ENCODE data around the gene RPAP2. TPM values are rescaled to one million over a fixed set of nuclear protein-coding genes. Genes with fewer than 3 reads are reported as not detected.
"Not testable (repeated sequence)": the region's sequence is repeated elsewhere in the genome, so short reads cannot be mapped to it uniquely, and the experiment has no call there.

Gene RPAP2
- total RNA-seq, 1 donor = 9.9 TPM

DNA sequence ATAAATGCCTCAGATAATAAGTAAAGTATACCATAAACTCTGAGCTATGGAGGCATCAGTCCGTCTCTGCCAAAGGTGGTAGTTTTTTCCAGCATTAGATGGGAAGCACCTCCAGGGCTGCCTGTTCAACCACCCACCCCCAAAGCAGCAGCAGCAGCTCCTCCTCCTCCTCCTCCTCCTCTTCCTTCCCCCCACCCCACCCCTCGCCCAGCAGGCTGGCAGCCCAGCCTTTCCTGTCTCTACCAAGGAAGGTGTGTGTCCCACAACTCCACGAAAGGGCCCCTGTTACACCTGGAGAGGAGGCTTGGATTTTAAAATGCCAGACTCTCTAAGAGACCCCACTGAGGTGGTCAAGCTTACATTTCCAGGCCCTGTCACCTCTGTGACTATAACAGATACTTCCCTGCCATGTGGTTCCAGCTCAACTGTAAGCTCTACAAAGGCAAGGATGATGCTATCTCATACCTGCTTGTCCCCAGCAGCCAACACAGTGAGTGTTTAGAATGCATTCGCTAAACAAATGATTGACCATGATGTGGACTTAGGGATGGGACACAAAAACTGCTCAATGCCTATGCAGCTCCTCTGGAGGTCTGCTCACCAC is 111.2 kb downstream of the RPAP2 start:
- no peak for DNase-seq (ENCODE audit: low read depth)
- H3K4me3 ChIP-seq (ENCODE audit: low read depth, low read length) = no peak overlapping the region
- TF ChIP-seq, protein P1, sequence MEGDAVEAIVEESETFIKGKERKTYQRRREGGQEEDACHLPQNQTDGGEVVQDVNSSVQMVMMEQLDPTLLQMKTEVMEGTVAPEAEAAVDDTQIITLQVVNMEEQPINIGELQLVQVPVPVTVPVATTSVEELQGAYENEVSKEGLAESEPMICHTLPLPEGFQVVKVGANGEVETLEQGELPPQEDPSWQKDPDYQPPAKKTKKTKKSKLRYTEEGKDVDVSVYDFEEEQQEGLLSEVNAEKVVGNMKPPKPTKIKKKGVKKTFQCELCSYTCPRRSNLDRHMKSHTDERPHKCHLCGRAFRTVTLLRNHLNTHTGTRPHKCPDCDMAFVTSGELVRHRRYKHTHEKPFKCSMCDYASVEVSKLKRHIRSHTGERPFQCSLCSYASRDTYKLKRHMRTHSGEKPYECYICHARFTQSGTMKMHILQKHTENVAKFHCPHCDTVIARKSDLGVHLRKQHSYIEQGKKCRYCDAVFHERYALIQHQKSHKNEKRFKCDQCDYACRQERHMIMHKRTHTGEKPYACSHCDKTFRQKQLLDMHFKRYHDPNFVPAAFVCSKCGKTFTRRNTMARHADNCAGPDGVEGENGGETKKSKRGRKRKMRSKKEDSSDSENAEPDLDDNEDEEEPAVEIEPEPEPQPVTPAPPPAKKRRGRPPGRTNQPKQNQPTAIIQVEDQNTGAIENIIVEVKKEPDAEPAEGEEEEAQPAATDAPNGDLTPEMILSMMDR (IDR thresholded peaks at IDR 0.05; ENCODE audit: insufficient read depth, low read depth, low read length) = no peak

DNA sequence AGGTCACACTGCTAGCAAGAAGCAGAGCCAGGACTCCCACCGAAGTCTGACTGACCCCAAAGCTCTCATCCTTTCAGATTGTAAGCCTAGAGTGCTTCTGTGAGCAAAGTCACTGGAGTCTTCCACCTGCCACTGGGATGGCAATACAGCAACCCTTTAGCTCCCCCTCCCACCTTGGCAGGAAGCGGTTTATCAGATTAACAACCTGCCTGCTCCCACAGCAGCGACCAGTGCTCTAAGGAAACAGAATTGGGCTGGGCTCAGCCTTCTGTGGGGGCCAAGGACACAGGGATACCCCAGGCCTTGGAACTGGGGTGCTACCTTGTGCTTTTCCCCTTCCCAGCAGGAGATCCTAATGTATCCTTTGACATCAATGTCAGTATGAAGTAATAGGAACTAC is 111.8 kb downstream of the RPAP2 start:
- TF ChIP-seq, protein P1 (IDR thresholded peaks at IDR 0.05; ENCODE audit: insufficient read depth, low read depth, low read length) = no peak
- no peak for DNase-seq (ENCODE audit: low read depth)

DNA sequence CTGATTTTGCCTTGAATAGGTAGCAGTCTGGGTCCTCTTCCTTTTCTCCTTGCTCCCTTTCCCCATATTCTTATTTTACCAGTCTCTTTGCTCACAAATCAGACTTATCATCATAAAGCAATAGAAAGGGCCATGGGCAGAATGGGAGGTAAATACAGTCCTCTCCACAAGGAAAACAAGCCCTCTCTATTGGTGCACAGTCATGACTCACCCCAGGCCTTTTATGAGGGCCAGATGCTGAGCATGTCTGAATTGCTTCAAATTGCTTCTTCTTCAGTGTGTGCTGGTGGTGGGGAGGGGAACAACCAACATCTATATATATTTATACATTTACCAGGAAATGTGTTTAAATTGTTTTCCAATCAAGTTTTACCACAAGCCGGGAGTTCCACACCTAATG is 112.7 kb downstream of the RPAP2 start:
- TF ChIP-seq, protein P1 (IDR thresholded peaks at IDR 0.05; ENCODE audit: insufficient read depth, low read depth, low read length) = no peak
- peak; percentile 78 for DNase-seq (ENCODE audit: low read depth)
- H3K4me3 ChIP-seq (ENCODE audit: low read depth, low read length) = no peak overlapping the region

More for the DNA sequence above, 111.8 kb downstream of the RPAP2 start:
- no peak overlapping the region for H3K4me3 ChIP-seq (ENCODE audit: low read depth, low read length)

DNA sequence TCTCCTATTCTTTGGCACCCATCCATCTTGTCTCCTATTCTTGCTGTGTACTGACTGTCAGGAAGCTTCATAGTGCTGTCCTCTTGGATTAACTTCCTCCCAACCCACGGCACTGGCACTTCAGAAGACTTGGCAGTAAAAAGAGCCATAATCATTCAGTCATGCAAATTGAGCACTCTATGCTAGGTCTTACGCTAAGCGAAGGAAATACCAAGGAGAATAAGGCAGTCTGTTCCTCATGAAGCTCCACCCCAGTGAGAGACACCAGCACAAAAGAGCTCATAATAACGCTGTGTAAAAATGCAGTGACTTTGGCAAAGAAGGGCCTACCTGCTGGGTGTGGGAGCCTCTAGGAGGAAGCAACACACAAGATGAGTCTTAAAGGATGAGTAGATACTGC is 120.8 kb downstream of the RPAP2 start:
- no peak overlapping the region for H3K4me3 ChIP-seq (ENCODE audit: low read depth, low read length)
- DNase-seq (ENCODE audit: low read depth) = no peak
- TF ChIP-seq, protein P1 (IDR thresholded peaks at IDR 0.05; ENCODE audit: insufficient read depth, low read depth, low read length) = no peak

DNA sequence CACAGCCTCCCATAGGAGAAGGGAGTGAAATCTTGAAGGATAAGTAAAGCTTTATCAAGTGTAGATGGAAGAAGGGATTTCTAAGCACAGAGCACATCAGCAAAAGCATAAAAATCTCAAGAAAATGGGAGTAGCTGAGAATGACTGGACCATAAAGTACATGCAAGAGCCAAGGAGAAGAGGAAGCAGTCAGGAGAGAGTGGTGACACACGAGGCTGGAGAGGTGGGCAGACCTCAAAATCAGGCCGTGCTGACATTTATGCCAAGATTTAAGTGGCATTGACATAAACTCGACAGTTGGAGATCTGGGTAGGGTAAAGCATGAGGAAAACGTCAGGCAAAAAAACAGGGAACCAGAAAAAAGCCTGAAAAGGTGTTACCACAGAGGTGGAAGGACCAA is 125.5 kb downstream of the RPAP2 start:
- no peak for DNase-seq (ENCODE audit: low read depth)
- TF ChIP-seq, protein P1 (IDR thresholded peaks at IDR 0.05; ENCODE audit: insufficient read depth, low read depth, low read length) = no peak
- no peak overlapping the region for H3K4me3 ChIP-seq (ENCODE audit: low read depth, low read length)

DNA sequence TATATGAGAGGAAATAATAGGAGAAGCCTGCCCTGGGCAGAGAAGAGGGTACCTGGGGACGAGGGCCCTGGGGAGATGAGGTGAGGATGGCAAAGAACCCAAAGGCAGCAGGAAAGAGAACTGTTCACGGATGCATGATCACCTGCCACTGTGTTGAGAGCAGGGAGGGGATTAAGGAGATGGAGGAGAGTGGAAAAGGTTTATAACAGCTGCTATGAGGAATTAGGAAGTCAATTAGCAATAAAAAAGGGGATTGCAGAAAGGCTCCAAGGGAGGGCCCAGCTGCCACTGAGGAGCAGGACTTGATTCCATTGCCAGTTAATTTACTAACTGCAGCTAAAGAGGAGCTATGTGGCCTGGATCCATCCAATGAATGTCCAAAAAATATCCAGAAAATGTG is 126.8 kb downstream of the RPAP2 start:
- H3K4me3 ChIP-seq (ENCODE audit: low read depth, low read length) = no peak overlapping the region
- TF ChIP-seq, protein P1 (IDR thresholded peaks at IDR 0.05; ENCODE audit: insufficient read depth, low read depth, low read length) = no peak
- DNase-seq (ENCODE audit: low read depth) = no peak

DNA sequence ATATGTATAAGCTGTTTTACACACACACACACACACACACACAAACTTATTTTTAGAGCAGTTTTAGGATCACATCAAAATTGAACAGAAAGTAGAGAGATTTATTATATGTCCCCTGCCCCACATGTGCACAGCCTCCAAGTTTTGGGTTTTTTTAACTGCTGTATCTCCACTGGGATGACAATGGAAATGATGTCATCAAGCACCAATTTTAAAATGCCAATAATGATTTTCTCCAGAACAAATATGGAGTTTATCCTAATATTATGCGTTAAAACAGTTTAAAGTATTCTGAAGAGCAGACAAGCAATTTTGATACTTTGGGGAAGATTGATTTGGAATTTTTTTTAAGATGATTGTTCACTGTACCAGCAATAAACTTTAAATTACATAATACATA is 131.2 kb downstream of the RPAP2 start:
- TF ChIP-seq, protein P1 (IDR thresholded peaks at IDR 0.05; ENCODE audit: insufficient read depth, low read depth, low read length) = no peak
- DNase-seq (ENCODE audit: low read depth) = no peak
- H3K4me3 ChIP-seq (ENCODE audit: low read depth, low read length) = no peak overlapping the region

DNA sequence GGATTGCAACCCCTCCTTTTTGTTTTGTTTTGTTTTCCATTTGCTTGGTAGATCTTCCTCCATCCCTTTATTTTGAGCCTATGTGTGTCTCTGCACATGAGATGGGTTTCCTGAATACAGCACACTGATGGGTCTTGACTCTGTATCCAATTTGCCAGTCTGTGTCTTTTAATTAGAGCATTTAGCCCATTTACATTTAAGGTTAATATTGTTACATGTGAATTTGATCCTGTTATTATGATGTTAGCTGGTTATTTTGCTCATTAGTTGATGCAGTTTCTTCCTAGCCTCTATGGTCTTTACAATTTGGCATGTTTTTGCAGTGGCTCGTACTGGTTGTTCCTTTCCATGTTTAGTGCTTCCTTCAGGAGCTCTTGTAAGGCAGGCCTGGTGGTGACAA is 135.7 kb downstream of the RPAP2 start:
- H3K4me3 ChIP-seq (ENCODE audit: low read depth, low read length); DNase-seq (ENCODE audit: low read depth): not testable (repeated sequence)

Data from fibroblast of villous mesenchyme (primary cell).